ENCODE measurements around the gene NUDT4. TPM values are rescaled to one million over a fixed set of nuclear protein-coding genes. Genes with fewer than 3 reads are reported as not detected.

The NUDT4 gene
- total and polyA plus RNA-seq, 9 donors: 55.5 to 85.8 (median 77.3) TPM

- Histone ChIP-seq H3K36me3 (ENCODE audit: control insufficient read depth, insufficient read depth, low read length) (no peaks in the 10 kb centered on the region), H3K9me3 (replicated peaks; ENCODE audit: control insufficient read depth, low read depth, low read length) (no peaks in the 10 kb centered on the region), H3K4me1 (ENCODE audit: control insufficient read depth, insufficient read depth, low read length) (peaks cover 3% of the 10 kb centered on the region), H3K27me3 (ENCODE audit: control insufficient read depth, insufficient read depth, low read length) (no peaks in the 10 kb centered on the region), H3K27ac (ENCODE audit: low read length) (no peak overlapping the region), H3K4me3 (ENCODE audit: low read length) (no peak overlapping the region)
- peak; percentile 40 for DNase-seq
- WGBS (ENCODE audit: insufficient coverage): no CpG with 5 or more reads among the region's 8 CpGs
These were observed 30.5 kb upstream of the NUDT4 start for GRCh38 chr12:93347054-93347785.

GRCh38 chr12:93348575-93349435 is 28.9 kb upstream of the NUDT4 start:
- no peak overlapping the region for H3K4me3 ChIP-seq (ENCODE audit: low read length)
- peaks cover 3% of the 10 kb centered on the region for H3K4me1 ChIP-seq (ENCODE audit: control insufficient read depth, insufficient read depth, low read length)
- H3K9me3 ChIP-seq (replicated peaks; ENCODE audit: control insufficient read depth, low read depth, low read length): no peaks in the 10 kb centered on the region
- H3K36me3 ChIP-seq (ENCODE audit: control insufficient read depth, insufficient read depth, low read length): no peaks in the 10 kb centered on the region
- DNase-seq: peak; percentile 73
- 72% methylated on average over 8 of the region's 10 CpGs for WGBS (ENCODE audit: insufficient coverage)
- no peaks in the 10 kb centered on the region for H3K27me3 ChIP-seq (ENCODE audit: control insufficient read depth, insufficient read depth, low read length)
- H3K27ac ChIP-seq (ENCODE audit: low read length): no peak overlapping the region

DNA sequence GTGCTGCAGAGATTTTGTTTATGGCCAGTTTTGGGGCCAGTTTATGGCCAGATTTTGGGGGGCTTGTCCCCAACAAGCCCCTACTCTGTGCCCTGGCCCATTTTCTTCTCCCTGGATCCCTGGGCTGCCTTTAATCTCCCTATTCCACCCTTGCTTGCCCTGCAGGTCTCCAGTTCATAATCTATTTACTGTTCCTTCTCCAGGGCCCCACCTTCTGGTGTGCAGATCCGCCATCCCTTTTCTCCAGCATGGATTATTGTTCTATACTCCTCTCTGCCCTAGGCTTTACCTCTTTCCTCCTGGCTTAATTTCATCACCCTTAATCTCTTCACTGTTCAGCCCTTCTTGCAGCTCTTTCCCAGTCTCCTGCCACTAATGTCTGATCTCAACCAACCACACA is 26.0 kb upstream of the NUDT4 start:
- Histone ChIP-seq H3K27ac (ENCODE audit: low read length) (no peak overlapping the region), H3K9me3 (replicated peaks; ENCODE audit: control insufficient read depth, low read depth, low read length) (no peaks in the 10 kb centered on the region), H3K4me3 (ENCODE audit: low read length) (no peak overlapping the region), H3K36me3 (ENCODE audit: control insufficient read depth, insufficient read depth, low read length) (no peaks in the 10 kb centered on the region), H3K27me3 (ENCODE audit: control insufficient read depth, insufficient read depth, low read length) (no peaks in the 10 kb centered on the region), H3K4me1 (ENCODE audit: control insufficient read depth, insufficient read depth, low read length) (peaks cover 3% of the 10 kb centered on the region)
- WGBS (ENCODE audit: insufficient coverage): 100% methylated on average over 1 of the region's 1 CpG
- DNase-seq: no peak

- no peaks in the 10 kb centered on the region for H3K4me1 ChIP-seq (ENCODE audit: control insufficient read depth, insufficient read depth, low read length)
- H3K27me3 ChIP-seq (ENCODE audit: control insufficient read depth, insufficient read depth, low read length): no peaks in the 10 kb centered on the region
- H3K4me3 ChIP-seq (ENCODE audit: low read length): no peak overlapping the region
- 70% methylated on average over 7 of the region's 8 CpGs for WGBS (ENCODE audit: insufficient coverage)
- H3K9me3 ChIP-seq (replicated peaks; ENCODE audit: control insufficient read depth, low read depth, low read length): no peaks in the 10 kb centered on the region
- H3K27ac ChIP-seq (ENCODE audit: low read length): no peak overlapping the region
- DNase-seq: no peak
- no peaks in the 10 kb centered on the region for H3K36me3 ChIP-seq (ENCODE audit: control insufficient read depth, insufficient read depth, low read length)
These were observed 25.4 kb upstream of the NUDT4 start for GRCh38 chr12:93352321-93352720.

DNA sequence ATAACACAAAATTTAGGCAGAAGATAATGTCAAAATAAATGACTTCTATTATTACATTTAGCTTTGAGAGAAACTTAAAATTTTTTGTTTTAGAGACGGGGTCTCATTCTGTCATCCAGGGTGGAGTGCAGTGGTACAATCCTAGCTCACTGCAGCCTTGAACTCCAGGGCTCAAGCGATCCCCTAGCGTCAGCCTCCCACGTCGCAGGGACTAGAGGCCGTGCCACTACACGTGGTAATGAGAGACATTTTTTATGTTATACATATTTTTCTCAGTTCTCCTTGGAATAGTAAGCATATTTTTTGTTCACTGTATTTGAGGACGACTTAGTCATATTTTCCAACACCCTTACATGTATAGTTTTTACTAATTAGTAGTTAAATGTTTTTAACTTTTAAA is 21.5 kb upstream of the NUDT4 start:
- no peaks in the 10 kb centered on the region for H3K4me1 ChIP-seq (ENCODE audit: control insufficient read depth, insufficient read depth, low read length)
- H3K36me3 ChIP-seq (ENCODE audit: control insufficient read depth, insufficient read depth, low read length): no peaks in the 10 kb centered on the region
- no CpG with 5 or more reads among the region's 8 CpGs for WGBS (ENCODE audit: insufficient coverage)
- no peak overlapping the region for H3K27ac ChIP-seq (ENCODE audit: low read length)
- H3K27me3 ChIP-seq (ENCODE audit: control insufficient read depth, insufficient read depth, low read length): no peaks in the 10 kb centered on the region
- H3K9me3 ChIP-seq (replicated peaks; ENCODE audit: control insufficient read depth, low read depth, low read length): no peaks in the 10 kb centered on the region
- no peak overlapping the region for H3K4me3 ChIP-seq (ENCODE audit: low read length)
- no peak for DNase-seq

DNA sequence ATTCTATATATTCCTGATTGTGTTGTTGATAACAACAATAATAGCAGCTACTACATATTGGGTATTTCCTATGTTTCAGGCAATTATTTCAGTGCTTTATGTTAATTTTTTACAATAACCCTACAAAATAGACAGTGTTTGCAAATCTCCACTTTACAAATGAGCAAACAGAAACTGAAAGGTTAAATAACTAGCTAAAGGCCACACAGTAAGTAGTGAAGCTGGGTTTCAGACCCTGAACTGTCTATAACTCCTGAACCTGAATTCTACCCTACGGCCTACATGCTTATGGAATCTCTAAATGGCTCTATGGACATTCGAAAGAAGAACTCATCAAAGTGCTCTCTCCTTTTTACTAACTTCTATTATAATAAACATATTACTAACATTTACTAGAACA is 19.7 kb upstream of the NUDT4 start:
- no peaks in the 10 kb centered on the region for H3K4me1 ChIP-seq (ENCODE audit: control insufficient read depth, insufficient read depth, low read length)
- H3K27ac ChIP-seq (ENCODE audit: low read length): no peak overlapping the region
- H3K36me3 ChIP-seq (ENCODE audit: control insufficient read depth, insufficient read depth, low read length): no peaks in the 10 kb centered on the region
- no peak overlapping the region for H3K4me3 ChIP-seq (ENCODE audit: low read length)
- WGBS (ENCODE audit: insufficient coverage): no CpG with 5 or more reads among the region's 2 CpGs
- no peaks in the 10 kb centered on the region for H3K9me3 ChIP-seq (replicated peaks; ENCODE audit: control insufficient read depth, low read depth, low read length)
- no peaks in the 10 kb centered on the region for H3K27me3 ChIP-seq (ENCODE audit: control insufficient read depth, insufficient read depth, low read length)
- no peak for DNase-seq

GRCh38 chr12:93358821-93359220 is 18.9 kb upstream of the NUDT4 start:
- H3K27me3 ChIP-seq (ENCODE audit: control insufficient read depth, insufficient read depth, low read length): no peaks in the 10 kb centered on the region
- no peaks in the 10 kb centered on the region for H3K4me1 ChIP-seq (ENCODE audit: control insufficient read depth, insufficient read depth, low read length)
- DNase-seq: no peak
- H3K9me3 ChIP-seq (replicated peaks; ENCODE audit: control insufficient read depth, low read depth, low read length): no peaks in the 10 kb centered on the region
- H3K4me3 ChIP-seq (ENCODE audit: low read length): no peak overlapping the region
- no CpG with 5 or more reads among the region's 2 CpGs for WGBS (ENCODE audit: insufficient coverage)
- no peak overlapping the region for H3K27ac ChIP-seq (ENCODE audit: low read length)
- no peaks in the 10 kb centered on the region for H3K36me3 ChIP-seq (ENCODE audit: control insufficient read depth, insufficient read depth, low read length)

DNA sequence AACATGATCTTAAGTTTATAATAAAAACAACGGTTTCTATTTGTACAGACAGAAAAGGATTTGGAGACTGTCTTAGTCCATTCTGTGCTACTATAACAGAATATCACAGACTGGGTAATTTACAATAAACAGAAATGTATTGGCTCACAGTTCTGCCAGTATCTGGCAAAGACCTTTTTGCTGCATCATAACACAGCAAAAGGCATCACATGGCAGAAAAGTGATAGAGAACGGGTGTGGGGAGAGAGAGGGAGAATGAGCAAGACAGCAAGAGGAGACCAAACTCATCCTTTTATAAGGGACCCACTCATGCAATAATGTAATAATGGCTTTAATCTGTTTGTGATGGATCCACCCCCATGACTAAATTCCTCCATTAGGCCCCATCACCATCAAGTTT is 17.0 kb upstream of the NUDT4 start:
- Histone ChIP-seq H3K36me3 (ENCODE audit: control insufficient read depth, insufficient read depth, low read length) (no peaks in the 10 kb centered on the region), H3K4me3 (ENCODE audit: low read length) (no peak overlapping the region), H3K4me1 (ENCODE audit: control insufficient read depth, insufficient read depth, low read length) (no peaks in the 10 kb centered on the region), H3K27ac (ENCODE audit: low read length) (no peak overlapping the region), H3K27me3 (ENCODE audit: control insufficient read depth, insufficient read depth, low read length) (no peaks in the 10 kb centered on the region), H3K9me3 (replicated peaks; ENCODE audit: control insufficient read depth, low read depth, low read length) (no peaks in the 10 kb centered on the region)
- WGBS (ENCODE audit: insufficient coverage): no CpG with 5 or more reads among the region's 2 CpGs
- DNase-seq: no peak

DNA sequence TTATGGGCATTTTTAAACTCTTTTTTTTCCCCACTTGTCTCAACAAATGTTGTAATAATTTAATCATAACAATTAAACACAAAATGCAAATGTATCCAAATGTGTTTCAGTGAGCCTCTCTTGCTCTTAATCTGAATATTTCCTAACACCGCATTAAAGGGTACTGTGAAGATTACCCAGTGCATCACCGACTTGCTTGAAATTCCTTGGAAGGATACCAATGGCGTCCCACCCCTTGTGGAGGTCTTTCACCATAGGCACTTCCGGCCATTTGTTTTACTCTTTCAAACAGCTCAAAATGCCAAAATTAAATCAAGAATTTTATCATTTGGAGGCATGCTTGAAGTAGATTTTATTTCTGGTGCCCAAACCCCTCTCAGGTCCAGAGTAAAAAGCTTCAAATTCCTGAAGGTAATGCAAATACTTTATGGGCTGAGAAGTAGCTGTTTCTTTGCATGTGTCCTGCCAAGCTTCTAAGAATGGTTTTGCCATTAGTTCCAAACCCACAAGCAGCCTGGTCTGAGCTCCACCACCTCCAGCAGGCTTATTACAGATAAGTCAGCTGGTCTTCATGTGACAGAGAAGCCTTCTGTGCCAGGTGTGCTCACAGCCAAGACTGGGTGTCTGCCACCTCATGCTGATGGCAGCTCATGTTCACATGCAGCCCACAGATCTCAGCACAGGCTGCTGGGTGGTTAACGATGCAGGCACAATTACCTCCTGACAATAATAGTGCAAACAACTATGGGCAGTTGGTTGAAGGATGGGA is 16.4 kb upstream of the NUDT4 start:
- H3K9me3 ChIP-seq (replicated peaks; ENCODE audit: control insufficient read depth, low read depth, low read length): no peaks in the 10 kb centered on the region
- no peaks in the 10 kb centered on the region for H3K27me3 ChIP-seq (ENCODE audit: control insufficient read depth, insufficient read depth, low read length)
- WGBS (ENCODE audit: insufficient coverage): 60% methylated on average over 1 of the region's 5 CpGs
- H3K27ac ChIP-seq (ENCODE audit: low read length): no peak overlapping the region
- no peaks in the 10 kb centered on the region for H3K36me3 ChIP-seq (ENCODE audit: control insufficient read depth, insufficient read depth, low read length)
- DNase-seq: peak; percentile 68
- H3K4me1 ChIP-seq (ENCODE audit: control insufficient read depth, insufficient read depth, low read length): no peaks in the 10 kb centered on the region
- no peak overlapping the region for H3K4me3 ChIP-seq (ENCODE audit: low read length)

- DNase-seq: no peak
- H3K27ac ChIP-seq (ENCODE audit: low read length): no peak overlapping the region
- H3K9me3 ChIP-seq (replicated peaks; ENCODE audit: control insufficient read depth, low read depth, low read length): no peaks in the 10 kb centered on the region
- H3K36me3 ChIP-seq (ENCODE audit: control insufficient read depth, insufficient read depth, low read length): no peaks in the 10 kb centered on the region
- H3K27me3 ChIP-seq (ENCODE audit: control insufficient read depth, insufficient read depth, low read length): no peaks in the 10 kb centered on the region
- no peaks in the 10 kb centered on the region for H3K4me1 ChIP-seq (ENCODE audit: control insufficient read depth, insufficient read depth, low read length)
- H3K4me3 ChIP-seq (ENCODE audit: low read length): no peak overlapping the region
- no CpG with 5 or more reads among the region's 3 CpGs for WGBS (ENCODE audit: insufficient coverage)
These were observed 13.9 kb upstream of the NUDT4 start for GRCh38 chr12:93363841-93364297.
